Measurements from ENCODE around the gene KRT72. TPM values are rescaled to one million over a fixed set of nuclear protein-coding genes. Genes with fewer than 3 reads are reported as not detected.

The KRT72 gene
- total RNA-seq, 1 experiment from 2014 or later: 0.17 TPM

DNA sequence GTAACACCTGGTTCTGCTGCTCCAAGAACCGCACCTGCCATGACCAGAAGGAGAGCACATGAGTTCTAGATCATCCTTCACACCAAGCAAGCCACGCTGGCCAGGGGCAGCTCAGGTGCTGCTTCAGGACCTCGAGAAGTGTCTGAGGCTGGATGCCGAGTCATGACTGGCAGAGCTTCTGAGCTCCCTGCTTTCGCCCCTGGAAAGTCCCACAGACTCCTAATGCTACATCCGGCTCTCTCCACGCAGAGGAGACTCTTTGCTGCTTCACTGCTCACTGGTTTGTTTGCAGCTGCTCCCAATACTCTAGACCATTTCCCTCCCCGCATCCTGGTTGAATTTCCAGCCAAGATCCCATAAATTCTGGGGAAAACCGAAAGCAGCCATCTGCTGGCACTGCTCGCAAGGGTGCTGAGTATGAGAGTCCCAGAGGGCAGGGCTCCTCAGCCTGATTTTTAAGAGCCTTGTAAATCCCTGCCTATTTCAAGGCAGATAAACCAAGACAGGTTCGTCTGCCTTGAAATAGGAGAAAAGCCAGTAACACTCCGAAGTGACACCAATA lies 49.3 kb upstream of the KRT72 start:
- ATAC-seq (no peak), DNase-seq (ENCODE audit: low read depth, low spot score) (no peak)
- no peak overlapping the region for H2AFZ ChIP-seq (ENCODE audit: low read depth, low read length, poor library complexity, severe bottlenecking)
- no peak overlapping the region for H3K27ac ChIP-seq (ENCODE audit: low read depth, low read length)
- no peaks in the 10 kb centered on the region for H3K36me3 ChIP-seq (ENCODE audit: control insufficient read depth in 1 of 2, insufficient read depth in 2 of 2, low read length in 2 of 2)
- ChIA-PET CTCF (no interaction called here), POLR2A (no interaction called here), RAD21 (ENCODE audit: low non-redundant PET in 1 of 2, low total read pairs in 2 of 2, uncharacterized antibody in 2 of 2, unreplicated experiment in 2 of 2) (no interaction called here)
- H4K20me1 ChIP-seq (ENCODE audit: insufficient read depth): no peaks in the 10 kb centered on the region
- no peak overlapping the region for H3K9ac ChIP-seq (ENCODE audit: low read length)
- TF ChIP-seq CEBPB (IDR thresholded peaks at IDR 0.05; ENCODE audit: low read depth): no peak
- TF ChIP-seq EGR1 (IDR thresholded peaks at IDR 0.05; ENCODE audit: low read depth): no peak
- TF ChIP-seq, protein P1, sequence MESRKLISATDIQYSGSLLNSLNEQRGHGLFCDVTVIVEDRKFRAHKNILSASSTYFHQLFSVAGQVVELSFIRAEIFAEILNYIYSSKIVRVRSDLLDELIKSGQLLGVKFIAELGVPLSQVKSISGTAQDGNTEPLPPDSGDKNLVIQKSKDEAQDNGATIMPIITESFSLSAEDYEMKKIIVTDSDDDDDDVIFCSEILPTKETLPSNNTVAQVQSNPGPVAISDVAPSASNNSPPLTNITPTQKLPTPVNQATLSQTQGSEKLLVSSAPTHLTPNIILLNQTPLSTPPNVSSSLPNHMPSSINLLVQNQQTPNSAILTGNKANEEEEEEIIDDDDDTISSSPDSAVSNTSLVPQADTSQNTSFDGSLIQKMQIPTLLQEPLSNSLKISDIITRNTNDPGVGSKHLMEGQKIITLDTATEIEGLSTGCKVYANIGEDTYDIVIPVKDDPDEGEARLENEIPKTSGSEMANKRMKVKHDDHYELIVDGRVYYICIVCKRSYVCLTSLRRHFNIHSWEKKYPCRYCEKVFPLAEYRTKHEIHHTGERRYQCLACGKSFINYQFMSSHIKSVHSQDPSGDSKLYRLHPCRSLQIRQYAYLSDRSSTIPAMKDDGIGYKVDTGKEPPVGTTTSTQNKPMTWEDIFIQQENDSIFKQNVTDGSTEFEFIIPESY (IDR thresholded peaks at IDR 0.05; ENCODE audit: extremely low read depth, insufficient replicate concordance, low read length): no peak
- no peak for TF ChIP-seq SRF (IDR thresholded peaks at IDR 0.05; ENCODE audit: low read depth)
- TF ChIP-seq JUND (IDR thresholded peaks at IDR 0.05): no peak
- no peak for TF ChIP-seq SIN3A (IDR thresholded peaks at IDR 0.05; ENCODE audit: low read depth)
- TF ChIP-seq SP1 (IDR thresholded peaks at IDR 0.05; ENCODE audit: low read depth): no peak
- TF ChIP-seq POLR2A (IDR thresholded peaks at IDR 0.05; ENCODE audit: borderline replicate concordance, extremely low read depth, insufficient read depth, insufficient read length): no peak
- TF ChIP-seq, protein P2, sequence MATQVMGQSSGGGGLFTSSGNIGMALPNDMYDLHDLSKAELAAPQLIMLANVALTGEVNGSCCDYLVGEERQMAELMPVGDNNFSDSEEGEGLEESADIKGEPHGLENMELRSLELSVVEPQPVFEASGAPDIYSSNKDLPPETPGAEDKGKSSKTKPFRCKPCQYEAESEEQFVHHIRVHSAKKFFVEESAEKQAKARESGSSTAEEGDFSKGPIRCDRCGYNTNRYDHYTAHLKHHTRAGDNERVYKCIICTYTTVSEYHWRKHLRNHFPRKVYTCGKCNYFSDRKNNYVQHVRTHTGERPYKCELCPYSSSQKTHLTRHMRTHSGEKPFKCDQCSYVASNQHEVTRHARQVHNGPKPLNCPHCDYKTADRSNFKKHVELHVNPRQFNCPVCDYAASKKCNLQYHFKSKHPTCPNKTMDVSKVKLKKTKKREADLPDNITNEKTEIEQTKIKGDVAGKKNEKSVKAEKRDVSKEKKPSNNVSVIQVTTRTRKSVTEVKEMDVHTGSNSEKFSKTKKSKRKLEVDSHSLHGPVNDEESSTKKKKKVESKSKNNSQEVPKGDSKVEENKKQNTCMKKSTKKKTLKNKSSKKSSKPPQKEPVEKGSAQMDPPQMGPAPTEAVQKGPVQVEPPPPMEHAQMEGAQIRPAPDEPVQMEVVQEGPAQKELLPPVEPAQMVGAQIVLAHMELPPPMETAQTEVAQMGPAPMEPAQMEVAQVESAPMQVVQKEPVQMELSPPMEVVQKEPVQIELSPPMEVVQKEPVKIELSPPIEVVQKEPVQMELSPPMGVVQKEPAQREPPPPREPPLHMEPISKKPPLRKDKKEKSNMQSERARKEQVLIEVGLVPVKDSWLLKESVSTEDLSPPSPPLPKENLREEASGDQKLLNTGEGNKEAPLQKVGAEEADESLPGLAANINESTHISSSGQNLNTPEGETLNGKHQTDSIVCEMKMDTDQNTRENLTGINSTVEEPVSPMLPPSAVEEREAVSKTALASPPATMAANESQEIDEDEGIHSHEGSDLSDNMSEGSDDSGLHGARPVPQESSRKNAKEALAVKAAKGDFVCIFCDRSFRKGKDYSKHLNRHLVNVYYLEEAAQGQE (IDR thresholded peaks at IDR 0.05; ENCODE audit: low read depth): no peak
- TF ChIP-seq, protein P3, sequence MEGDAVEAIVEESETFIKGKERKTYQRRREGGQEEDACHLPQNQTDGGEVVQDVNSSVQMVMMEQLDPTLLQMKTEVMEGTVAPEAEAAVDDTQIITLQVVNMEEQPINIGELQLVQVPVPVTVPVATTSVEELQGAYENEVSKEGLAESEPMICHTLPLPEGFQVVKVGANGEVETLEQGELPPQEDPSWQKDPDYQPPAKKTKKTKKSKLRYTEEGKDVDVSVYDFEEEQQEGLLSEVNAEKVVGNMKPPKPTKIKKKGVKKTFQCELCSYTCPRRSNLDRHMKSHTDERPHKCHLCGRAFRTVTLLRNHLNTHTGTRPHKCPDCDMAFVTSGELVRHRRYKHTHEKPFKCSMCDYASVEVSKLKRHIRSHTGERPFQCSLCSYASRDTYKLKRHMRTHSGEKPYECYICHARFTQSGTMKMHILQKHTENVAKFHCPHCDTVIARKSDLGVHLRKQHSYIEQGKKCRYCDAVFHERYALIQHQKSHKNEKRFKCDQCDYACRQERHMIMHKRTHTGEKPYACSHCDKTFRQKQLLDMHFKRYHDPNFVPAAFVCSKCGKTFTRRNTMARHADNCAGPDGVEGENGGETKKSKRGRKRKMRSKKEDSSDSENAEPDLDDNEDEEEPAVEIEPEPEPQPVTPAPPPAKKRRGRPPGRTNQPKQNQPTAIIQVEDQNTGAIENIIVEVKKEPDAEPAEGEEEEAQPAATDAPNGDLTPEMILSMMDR (IDR thresholded peaks at IDR 0.05 in 2 of 3, conservative IDR thresholded peaks at IDR 0.05 in 1 of 3; ENCODE audit: borderline replicate concordance in 1 of 3, insufficient read depth in 1 of 3, low read depth in 2 of 3, low read length in 2 of 3): no peak
- no peaks in the 10 kb centered on the region for H3K9me2 ChIP-seq (ENCODE audit: insufficient read depth)
- intact Hi-C loops (cut with micrococcal nuclease): no loop called here
- peaks cover 5% of the 10 kb centered on the region; the same call in 1 of the 2 replicates for H3K27me3 ChIP-seq (ENCODE audit: insufficient read depth, low read length)
- H3K4me3 ChIP-seq (replicated peaks in 1 of 2; ENCODE audit: low read depth in 1 of 2, low read length in 2 of 2): no peak overlapping the region
- H3K9me3 ChIP-seq (ENCODE audit: control insufficient read depth in 1 of 2, insufficient read depth in 1 of 2, low read depth in 1 of 2, low read length in 2 of 2): no peaks in the 10 kb centered on the region
- peaks cover 9% of the 10 kb centered on the region in 2 experiments for H3K4me1 ChIP-seq (ENCODE audit: control insufficient read depth in 1 of 2, insufficient read depth in 2 of 2, low read length in 2 of 2)
- BruUV-seq (replicated peaks): no TSS peak
- H3K4me2 ChIP-seq (ENCODE audit: low read length): no peak overlapping the region
- no peaks in the 10 kb centered on the region for H3K79me2 ChIP-seq (ENCODE audit: insufficient read depth, low read length)

All from HCT116 (cell line).